NCI-H1417 treated with DMSO at 0.1 percent for 48 hours (cell line): ENCODE measurements around the gene LRRTM4.
"Not testable (repeated sequence)": the region's sequence is repeated elsewhere in the genome, so short reads cannot be mapped to it uniquely, and the experiment has no call there.

Experiments
- DNase-seq: peaks from one replicate; lab custom pipeline; 2025; lab: John Stamatoyannopoulos, UW

LRRTM4 gene

GRCh38 chr2:77085561-77085960 is 436.6 kb downstream of the LRRTM4 start:
- no peak for DNase-seq

GRCh38 chr2:77081597-77081996 is 440.6 kb downstream of the LRRTM4 start:
- no peak for DNase-seq

- DNase-seq, result no peak
These were observed 457.9 kb downstream of the LRRTM4 start for GRCh38 chr2:77064324-77064723.

- no peak for DNase-seq
These were observed 467.2 kb downstream of the LRRTM4 start for GRCh38 chr2:77054938-77055337.

GRCh38 chr2:77046339-77046738 is 475.8 kb downstream of the LRRTM4 start:
- DNase-seq, result no peak

- DNase-seq, result not testable (repeated sequence)
These were observed 476.7 kb downstream of the LRRTM4 start for GRCh38 chr2:77045456-77045855.

- no peak for DNase-seq
These were observed 487.7 kb downstream of the LRRTM4 start for GRCh38 chr2:77034445-77034844.

- not testable (repeated sequence) for DNase-seq
These were observed 492.9 kb downstream of the LRRTM4 start for GRCh38 chr2:77029237-77029636.

GRCh38 chr2:77028032-77028600 is 494.1 kb downstream of the LRRTM4 start:
- no peak for DNase-seq

GRCh38 chr2:77025714-77026113 is 496.5 kb downstream of the LRRTM4 start:
- DNase-seq, result no peak

GRCh38 chr2:77021161-77021560 is 501.0 kb downstream of the LRRTM4 start:
- no peak for DNase-seq

GRCh38 chr2:77018219-77018618 is 504.0 kb downstream of the LRRTM4 start:
- no peak for DNase-seq

- no peak for DNase-seq
These were observed 504.8 kb downstream of the LRRTM4 start for GRCh38 chr2:77017355-77017745.

- no peak for DNase-seq
These were observed 505.5 kb downstream of the LRRTM4 start for GRCh38 chr2:77016443-77017354.

- DNase-seq, result no peak
These were observed 508.2 kb downstream of the LRRTM4 start for GRCh38 chr2:77013953-77014352.

GRCh38 chr2:77013457-77013856 is 508.7 kb downstream of the LRRTM4 start:
- DNase-seq, result no peak

- no peak for DNase-seq
These were observed 512.9 kb downstream of the LRRTM4 start for GRCh38 chr2:77009307-77009706.

GRCh38 chr2:77008853-77009252 is 513.3 kb downstream of the LRRTM4 start:
- DNase-seq, result no peak

GRCh38 chr2:77007686-77008085 is 514.5 kb downstream of the LRRTM4 start:
- DNase-seq, result no peak

- DNase-seq, result no peak
These were observed 516.7 kb downstream of the LRRTM4 start for GRCh38 chr2:77005522-77005921.

GRCh38 chr2:77001895-77002294 is 520.3 kb downstream of the LRRTM4 start:
- DNase-seq, result no peak

GRCh38 chr2:76998704-76999103 is 523.5 kb downstream of the LRRTM4 start:
- no peak for DNase-seq

GRCh38 chr2:76998152-76998551 is 524.0 kb downstream of the LRRTM4 start:
- DNase-seq, result no peak

- DNase-seq, result no peak
These were observed 524.9 kb downstream of the LRRTM4 start for GRCh38 chr2:76997296-76997695.
